Germinal center (tissue), 1 donor: ENCODE measurements around the gene RING1.

Source experiments
- DNase-seq: peaks from one replicate; pipeline ENCODE4 v3.0.0; 2012; ENCODE audit warnings: mixed read lengths, low spot score

The RING1 gene

DNA sequence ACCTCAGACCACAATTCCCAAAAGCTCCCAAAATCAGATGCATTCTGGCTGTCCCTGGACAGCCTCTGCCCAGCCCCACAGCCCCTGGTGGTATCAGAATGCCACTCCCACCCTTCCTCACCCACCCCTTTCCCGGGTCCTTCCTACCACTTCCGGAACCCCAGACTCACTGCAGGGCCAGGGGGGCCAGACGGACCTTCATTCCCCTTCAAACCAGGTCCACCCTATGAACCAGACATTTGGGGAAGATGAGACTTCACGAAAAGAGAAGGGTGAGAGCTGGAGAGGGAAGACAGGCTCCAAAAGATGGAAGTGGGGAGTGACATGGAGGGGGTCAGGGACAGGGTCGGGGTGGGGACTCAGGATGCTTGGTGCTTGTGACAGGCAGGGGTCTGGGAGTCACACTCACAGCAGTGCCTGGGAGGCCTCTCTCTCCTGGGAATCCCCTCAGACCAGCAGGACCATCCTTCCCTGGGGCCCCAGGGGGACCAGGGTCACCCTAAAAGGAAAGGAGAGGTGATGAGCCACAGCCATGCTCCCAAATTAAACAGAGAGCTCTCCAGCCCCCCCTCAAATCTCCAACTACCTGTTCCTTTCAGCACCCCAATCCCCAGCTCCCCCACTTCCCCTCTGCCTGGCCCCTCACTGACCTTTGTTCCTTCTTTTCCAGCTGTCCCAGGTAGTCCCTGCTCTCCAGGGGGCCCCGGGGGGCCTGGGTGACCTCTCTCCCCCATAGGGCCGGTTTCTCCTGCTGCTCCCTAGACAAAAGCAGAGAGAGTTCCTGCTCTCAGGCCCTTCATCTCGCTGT, 36.2 kb upstream of the RING1 start:
- no peak for DNase-seq

DNA sequence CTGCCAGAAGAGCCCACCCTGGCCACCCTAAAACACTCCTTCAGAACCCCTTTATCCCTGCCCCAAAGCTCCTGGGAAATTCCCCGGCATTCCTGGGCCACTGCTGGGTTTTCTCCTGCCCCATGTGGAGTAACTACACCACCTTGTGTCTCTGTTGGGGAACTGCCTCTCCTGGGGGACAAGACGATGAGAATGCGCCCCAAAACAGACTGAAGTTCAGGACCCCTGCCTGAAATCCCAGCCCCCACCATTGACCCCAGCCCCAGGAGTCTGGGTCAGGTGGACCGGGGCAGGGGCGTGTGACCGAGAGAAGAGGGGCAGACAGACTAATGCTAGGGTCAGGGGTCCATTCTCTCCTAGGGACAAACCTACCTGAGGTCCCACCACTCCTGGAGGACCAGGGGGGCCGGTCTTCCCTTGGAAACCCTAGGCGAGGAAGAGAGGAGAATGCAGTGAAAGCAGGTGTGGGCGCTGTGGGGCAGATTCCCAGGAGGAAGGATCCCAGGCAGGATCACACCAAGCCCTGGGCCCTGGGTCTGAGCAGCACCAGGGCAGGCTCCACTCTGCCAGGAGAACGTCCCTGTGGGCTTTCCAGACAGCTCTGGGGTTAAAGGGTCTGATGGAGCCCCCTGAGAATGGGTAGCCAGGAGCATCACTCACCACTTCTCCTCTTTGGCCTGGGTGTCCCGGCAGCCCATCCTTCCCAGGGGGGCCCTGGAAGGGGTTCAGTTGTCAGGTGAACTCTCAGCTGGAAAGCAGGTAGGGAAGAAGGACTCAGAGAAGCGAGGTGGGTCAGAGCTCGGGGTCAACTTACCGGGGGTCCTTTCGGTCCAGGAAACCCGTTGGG, 35.4 kb upstream of the RING1 start:
- peak; percentile 59 for DNase-seq

DNA sequence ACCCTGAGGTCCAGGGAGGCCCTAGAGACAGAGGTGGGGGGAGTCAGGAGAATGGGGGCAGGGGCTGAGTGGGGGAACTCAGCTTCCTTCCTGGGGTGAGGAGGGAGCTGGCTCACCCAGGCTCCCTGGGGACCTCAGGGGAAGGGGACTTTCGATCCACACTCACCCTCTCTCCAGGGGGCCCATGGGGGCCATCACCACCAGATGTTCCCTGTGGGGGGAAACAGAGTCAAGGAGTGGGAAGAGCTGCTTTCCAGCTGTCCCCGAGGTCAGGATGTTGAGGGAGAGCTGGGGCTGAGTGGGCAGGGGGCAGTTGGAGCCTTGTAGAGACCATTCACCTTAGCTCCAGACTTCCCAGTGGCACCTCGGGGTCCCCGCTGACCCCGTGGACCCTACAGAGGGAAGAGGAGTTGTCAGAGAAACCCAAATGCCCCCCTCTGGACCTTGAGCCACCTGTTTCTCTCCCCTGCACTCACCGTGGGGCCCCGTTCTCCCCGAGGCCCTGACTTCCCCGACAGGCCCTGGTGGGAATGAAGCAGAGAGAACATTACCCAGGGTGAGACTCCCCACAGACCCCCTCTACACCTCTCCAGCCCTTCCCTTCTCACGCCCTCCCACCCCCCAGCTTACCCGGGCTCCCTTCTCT, 34.6 kb upstream of the RING1 start:
- DNase-seq, result no peak

DNA sequence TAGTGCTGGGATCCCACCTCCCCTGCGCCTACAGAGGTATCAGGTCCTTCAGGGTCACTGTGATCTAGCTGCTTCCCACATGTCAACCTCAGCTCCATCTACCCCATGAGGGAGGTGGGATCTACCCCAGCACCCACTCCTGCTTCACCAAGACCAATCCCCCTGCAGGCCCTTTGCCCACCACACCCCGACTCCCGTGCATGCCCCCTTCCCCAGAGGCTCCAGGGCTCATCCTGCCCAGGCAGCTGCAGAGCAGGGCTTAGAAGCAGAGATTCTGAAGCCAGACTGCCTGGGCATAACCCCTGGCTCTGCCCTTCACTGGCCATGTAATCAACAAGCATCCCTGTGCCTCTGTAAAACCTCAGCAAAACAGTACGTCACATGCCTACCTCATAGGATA, 33.5 kb upstream of the RING1 start:
- no peak for DNase-seq

DNA sequence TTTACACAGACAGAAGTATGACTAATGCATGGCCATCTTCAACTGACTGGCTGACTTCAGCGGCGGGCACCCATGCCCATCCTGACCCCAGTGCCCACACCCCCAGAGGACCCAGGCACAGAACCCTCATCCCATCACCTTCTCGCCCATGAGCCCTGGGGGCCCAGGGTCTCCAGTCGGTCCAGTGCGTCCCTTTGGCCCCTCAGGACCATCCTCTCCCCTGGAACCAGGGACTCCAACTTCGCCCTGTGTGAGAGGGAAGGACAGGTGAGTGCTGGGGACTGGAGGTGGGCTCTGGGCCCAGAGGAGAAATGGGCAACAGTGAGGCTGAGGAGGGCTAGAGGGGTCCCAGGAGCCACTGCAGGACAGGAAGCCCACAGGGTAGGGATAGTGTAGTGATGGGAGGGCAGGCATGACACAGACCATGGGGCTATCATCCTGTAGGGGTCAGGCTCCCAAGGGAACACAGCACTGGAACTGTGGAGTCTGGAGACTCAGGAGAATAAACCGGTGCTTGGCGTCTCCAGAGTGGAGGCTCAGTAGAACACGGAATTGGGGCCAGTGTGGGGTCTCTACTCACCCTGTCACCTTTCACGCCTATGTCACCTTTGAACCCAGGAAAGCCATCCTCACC, 32.7 kb upstream of the RING1 start:
- no peak for DNase-seq

DNA sequence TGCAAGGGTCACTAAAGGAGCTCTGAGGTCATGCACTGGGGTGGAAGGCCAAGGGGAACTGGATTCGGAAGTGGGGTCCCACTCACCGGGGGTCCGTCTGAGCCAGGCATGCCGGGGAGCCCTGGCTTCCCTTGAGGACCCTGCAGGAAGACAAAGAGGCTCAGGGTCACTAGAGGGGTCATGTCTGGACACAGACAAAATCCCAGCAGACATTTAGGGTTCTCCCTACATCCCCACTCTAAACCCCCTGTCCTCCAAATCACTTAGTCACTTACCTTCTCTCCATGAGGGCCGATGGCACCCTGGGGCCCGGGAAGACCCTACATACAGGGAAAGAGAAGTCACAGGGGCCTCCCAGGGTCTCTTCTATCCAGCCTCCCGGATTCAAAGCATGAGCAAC, 31.4 kb upstream of the RING1 start:
- no peak for DNase-seq

DNA sequence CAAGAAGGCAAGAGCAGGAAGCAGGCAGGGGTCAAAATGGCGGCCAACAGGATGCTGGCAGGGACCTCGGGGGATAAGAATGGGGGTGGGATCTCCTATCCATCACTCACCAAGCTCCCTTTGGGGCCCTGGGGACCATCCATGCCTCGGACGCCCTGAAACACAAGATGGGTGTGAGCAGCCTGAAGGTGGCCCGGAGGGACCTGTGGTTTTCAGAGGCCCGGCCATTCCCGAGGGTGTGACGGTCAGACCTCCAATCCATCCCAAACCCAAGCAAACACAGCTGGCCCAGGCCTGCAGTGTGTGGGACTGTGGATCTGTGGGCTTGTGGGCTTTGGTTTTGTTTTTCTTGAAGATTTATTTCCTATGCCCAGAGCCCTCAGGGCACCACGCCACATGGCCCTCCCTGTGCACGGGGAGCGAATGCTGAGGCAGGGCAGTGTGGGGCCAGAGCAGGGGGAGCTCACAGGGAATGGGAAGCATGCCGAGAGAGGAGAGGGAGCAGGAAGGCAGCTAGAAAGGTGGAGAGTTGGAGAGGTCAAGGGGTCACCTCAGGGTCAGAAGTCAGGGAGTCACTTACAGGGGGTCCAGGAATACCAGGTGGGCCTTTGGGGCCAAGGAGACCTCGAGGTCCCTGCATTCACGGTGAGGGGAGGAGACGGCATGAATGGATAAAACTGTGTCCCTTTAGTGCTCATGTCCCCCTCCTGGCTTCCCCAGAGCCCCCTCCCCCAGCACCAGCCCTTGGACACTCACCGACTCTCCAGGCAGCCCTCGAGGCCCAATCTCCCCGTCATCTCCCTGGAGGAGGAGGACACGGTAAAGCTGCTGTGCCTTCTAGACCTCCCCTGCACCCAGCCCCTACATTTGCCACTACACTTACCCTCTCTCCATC, 30.5 kb upstream of the RING1 start:
- DNase-seq, result no peak

DNA sequence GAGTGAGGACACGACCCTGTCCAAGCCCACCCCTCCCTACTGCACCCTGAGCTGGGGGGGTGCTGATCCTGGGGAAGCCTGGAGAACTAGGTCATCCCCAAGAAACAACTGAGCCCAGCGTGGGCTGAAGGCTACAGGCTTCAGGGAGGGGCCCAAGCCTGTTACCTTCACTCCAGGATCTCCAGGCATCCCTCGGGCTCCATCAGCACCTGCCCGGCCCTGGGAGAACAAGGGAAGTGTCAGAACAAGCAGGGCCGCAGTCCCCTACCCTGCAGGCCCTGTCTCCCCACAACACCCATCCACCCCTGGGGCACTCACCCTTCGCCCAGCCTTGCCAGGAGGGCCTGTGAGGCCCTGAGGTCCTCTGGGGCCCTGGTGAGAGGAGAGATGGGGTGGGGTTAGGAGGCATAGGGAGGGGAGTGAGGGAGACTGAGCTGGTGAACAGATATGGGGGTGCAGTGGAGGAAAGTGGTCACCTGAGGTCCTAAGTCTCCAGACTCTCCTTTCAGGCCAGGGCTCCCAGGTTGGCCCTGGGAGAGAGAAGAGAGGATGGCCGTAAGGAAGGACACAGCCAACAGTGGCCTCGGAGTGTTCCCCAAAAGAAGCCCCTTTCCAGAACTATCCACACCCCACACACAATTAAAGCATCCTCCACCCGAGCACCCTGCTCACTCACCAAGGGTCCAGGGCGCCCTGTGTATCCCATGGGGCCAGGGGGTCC, 29.4 kb upstream of the RING1 start:
- no peak for DNase-seq

DNA sequence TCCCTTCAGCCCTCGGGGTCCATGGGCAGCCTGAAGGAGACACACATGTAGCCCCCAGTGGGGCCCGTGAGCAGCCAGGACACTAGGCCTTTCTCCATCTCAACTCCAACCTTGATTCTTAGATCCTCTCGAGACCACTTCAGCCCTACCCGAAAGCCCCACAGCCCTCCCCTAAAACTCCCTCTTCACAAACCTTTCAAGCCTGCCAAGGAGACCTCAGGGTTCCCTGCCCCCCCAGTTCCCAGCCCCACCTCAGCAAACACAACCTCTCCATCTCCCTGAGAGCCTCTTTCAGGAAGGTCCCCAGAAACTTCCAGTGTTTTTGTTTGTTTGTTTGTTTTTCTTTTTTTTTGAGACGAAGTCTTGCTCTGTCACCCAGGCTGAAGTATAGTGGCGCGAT, 27.2 kb upstream of the RING1 start:
- DNase-seq, result no peak

DNA sequence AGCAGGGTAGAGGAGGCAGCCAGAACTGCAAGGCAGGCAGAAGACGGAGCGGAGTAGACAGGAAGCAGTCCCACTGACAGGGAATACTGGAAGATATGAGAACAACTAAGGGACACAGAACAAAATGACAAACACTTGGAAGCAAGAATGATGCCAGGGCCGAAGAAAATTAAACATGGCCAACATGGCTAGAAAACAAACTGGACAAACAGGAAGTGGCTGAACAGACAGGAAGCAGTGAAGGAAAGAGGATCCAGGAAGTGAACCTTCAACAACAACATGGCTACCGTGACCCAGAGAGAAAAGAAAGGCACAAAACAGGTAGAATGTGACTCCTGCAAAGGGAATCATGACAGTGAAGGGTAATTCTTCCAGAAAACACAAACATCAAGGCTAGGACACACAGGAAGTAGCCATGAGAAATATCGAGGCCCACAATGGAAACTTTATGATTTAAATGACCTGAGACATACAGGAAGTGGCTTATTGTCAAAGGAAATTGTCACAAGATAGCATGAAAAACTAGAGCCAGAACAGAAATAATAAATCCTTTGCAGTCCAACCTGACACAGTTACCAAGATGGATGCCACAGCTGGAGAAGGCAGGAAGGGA, 25.1 kb upstream of the RING1 start:
- no peak for DNase-seq

DNA sequence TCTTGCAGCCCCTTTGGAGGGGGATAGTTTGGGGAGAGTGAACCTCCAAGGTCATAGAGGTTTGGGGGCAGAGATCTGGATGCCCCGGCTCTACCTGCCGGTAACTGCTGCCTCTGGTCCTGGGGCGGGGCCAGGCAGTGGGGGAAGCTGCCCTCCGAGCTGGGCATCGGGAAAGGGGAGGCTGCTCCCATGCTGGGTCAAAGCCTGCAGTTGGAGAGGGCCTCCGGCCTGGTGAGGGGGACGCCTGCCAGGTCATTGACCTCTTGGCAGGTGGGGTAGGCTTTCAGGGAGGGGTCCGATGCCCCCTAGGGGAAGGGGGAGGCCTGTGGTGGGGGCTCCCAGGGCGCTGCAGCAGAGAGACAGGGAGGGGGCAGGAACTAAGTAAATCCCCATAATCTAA, 23.1 kb upstream of the RING1 start:
- DNase-seq, result no peak

DNA sequence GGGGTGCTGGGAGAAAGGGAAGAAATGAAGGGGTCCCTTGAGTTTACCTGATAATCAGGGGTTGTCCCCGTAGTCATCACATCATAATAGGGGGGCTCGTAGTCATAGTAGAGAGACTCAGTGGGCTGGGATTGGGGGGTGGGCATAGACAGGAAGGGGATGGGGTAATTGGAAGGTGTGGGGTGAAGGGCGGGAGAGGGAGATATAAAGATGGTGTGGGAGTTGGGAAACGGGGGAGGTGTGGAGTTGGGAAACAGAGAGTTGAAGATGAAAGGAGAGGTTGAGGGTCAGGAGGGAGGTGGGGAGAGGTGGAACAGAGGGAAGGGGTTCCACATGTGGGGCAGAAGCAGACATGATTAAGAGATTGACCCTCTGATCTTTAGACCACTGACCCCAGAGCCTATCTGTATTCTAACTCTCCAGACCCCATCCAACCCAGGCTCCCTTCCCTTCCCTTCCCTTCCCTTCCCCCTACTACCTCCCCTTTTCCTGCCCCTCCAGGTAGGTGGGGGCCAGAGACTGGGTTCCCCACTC, 22.6 kb upstream of the RING1 start:
- DNase-seq, result no peak

DNA sequence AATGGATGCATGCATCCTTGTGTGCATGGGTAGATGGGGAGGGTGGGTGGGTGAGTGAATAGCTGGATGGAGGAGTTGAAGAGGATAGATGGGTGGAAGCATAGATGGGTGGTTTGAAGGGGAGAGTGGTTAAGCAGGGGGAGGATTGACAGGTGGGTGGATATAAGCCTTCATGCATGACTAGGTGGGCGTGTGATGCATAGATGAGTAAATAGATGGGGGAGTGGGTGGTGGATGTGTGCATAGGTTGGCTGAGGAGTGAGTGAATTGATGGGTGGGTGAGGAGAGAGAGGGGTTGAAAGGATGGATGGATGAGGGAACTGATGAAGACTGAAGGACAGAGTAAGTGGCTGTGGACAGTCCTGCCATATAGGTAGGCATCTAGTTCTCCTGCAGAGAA, 20.5 kb upstream of the RING1 start:
- no peak for DNase-seq

DNA sequence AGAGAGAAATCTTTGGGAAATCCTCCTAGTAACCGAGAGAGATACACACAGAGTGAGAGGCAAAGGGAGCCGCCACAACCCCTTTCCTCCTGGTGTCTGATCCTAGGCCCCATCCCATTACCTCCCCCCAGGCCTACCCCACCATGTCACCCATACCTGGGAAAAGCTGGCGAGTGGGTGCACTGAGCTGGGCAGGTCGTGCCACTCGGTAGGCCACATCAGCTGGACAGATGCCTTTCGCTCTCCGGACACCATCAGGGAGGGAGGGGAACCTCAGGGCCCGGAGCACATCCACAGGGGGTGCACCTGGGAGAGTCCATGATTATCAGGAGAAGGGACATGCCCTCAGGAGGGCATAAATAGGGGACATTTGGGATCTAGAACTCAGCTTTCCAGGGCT, 19.1 kb upstream of the RING1 start:
- DNase-seq, result no peak

DNA sequence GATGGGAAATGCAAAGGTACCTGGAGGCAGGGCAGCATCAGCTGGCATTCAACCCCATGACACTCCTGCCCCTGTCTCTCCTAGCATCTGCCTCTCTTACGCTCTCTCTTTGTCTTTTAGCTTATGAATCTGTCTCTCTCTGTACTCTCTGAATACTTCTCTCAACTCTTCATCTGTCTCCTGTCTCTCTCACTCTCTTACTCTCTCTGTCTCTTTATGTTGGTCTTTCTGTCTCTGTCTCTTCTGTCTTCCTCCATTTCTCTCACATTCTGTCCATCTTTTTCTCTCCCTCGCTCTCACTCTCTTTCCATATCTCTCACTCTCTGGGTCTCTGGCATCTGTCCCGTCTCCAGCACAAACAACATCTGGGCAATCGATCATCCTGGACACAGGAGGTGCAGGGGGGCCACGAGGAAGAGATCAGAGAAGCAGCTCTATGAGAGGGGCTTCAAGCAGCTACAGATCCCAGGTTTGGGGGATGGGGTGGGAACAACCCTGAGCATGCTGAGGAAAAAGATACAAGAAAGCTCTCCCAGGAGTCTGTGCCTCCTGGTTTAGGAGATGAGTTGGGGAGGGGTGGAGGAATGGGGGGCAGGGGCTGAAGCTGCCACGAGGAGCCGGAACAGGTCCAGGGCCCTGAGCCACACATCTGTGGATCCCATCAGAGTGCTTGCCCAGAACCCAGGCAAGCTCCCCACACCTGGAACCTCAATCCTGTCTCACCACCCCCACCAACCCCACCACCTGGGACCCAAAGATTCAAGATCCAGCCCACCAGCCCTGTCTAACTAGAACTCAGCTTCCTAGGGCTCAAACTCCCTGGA, 18.5 kb upstream of the RING1 start:
- DNase-seq, result no peak

DNA sequence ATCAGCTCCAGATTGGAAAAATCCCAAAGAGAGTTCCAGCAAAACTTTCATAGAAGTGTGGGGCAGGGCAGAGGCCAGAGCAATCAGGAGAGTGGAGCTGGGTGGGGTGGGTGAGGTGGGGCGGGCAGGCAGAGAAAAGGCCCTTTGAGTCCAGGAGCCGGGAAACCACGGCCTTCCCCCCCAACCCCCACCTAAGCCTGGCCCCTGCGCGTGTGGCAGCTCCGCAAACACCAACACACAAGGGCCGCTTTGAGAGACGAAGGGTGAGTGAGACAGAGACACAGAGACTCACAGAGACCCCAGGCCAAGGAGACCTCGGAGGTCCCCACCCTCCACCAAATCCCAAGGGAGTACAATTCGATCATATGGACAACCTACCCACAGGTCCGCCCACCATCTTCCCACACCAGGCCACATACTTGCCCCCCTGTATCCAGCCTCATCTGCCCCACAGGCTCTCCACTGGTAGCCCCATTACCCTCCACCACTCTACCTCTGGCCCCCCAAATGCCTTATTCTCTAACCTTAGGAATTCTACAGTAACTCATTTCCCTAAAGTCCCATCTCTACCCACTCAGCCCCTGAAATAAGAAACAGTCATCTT, 17.7 kb upstream of the RING1 start:
- DNase-seq, result no peak

DNA sequence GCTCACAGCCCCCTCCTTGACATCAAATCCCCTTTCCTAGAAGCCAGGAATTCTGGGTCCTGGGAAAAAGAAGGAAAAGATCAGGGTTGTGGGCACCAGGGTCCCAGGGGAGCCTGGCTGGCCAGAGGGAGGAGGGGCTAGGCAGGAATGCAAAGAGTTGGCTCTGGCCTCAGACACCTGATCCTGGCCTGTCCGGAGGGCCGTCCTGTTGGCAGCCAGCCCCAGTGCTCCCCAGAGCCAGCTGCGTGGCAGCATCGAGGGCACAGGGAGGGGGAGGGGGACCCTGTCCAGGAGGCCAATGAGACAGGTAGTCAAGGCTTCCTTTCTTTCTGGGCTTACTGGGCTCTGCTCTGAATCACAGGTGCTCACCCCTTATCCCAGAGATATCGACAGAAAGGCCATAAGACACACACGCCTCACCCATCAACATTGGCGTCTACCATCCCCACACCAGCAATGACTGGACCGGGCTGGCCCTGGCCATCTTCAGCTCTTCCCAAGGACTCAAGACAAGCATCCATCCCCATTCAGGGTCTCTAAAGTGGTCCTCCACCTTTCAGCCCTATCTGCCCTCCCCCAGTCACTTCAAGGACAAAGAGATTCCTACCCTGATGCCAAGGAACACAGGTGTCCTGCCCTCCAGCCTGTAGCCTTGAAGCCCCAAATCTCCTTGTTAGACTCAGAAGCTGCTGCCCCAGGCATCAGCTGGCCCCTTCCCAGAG, 16.8 kb upstream of the RING1 start:
- DNase-seq, result no peak

DNA sequence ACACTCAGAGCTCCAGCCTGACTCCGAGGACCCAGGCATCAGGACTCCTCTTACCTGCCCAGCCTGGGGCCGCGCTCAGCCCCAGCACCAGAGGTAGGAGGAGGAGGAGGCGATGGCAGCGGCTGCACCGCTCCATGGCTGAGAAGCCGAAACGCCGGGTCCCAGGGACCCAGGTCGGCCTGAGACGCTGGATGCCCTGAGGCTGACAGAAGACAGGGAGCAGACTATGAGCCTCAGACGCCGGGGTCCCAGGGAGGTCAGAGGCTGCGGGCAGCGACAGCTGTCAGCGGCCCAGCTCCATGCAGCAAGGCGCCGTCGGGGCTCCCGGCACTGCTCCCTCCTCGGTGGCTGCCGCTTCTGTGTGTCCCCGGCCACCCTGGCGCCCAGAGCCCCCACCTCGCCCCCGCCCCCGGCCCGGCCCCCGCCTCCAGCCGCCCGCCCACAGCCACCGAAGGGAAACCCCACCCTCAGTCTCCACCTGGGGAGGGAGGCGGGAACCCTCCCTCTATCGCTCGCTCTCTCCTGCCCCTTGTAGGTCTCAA, 16.1 kb upstream of the RING1 start, which contains the start of gene COL11A2:
Gene COL11A2 (minus strand): TSS at position 363 of the 542 bp plus-strand sequence. CDS start 227 bp downstream, at position 136.
- DNase-seq, result no peak
